ENCODE measurements around the gene ZNF574.

Gene ZNF574

DNA sequence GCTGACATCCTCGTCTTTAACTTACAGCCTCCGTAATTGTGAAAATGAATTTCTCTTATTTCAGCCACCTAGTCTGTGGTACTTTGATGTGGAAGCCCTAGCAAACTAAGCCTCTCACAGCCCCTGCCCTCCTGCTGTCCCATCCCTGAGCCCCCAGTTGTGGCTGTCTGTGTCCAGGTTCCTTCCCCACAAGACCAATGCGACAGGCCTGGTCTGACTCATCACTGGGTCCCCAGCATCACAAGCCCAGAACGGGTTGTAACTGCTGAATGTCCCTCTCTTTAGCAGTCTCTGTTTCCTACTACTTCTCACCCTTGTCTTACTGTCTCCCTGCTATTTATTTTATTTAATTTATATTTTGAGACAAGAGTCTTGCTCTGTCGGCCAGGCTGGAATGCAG lies 50.6 kb downstream of the ZNF574 start:
- DNase-seq (ENCODE audit: low spot score): no peak

DNA sequence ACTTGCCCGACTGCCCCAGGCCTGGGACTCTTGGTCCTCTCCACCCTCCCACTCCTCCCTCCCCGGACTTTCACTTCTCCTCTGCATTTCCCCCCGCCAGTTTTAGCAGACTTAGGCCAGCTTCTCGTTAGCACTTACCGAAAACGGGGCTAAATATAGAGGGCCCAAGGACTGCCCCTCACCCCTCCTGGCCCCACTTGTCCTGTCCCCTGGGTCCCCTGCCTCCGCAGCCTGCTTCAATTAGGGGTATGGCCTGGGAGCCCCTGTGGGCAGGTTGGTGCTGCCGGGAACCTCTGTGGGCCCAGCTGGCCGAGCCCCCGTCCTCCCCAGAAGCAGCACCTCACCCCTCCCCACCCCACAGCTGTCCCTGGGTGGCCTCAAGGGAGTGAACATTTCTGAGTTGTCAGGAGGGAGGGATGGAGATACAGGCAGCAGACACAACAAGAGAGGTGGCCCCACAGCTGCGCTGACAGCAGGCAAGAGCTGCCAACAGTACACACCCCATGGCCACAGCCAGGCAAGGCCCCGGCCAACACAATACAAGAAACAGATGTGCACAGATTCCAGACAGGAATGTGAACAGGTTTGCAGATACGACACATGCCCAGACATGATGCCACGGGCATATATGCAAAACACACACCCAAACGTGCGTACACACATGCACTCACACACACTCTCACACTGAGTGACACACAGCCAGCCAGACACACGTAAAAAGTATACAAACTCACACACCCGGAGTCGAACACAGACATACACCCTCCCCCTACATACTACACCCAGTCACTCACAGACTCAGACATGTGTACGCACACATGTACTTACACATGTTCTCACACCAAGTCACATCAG lies 53.7 kb downstream of the ZNF574 start:
- no peak for DNase-seq (ENCODE audit: low spot score)

DNA sequence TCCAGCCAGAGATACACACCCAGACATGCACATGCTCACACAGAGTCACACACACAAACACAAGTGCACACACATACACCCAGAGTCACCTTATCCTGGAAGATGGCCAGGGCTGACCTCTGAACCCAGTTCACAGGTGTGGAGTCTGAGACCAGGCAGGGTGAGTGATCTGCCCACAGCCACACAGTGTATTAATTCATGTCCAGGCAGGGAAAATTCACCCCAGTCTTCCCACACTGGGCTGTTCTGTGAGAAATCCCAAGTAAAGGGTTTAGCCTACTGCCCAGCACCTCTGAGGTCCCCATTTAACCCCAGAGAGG lies 54.2 kb downstream of the ZNF574 start:
- no peak for DNase-seq (ENCODE audit: low spot score)
